OCI-LY7 (cell line): ENCODE measurements around the gene POLD3. TPM values are rescaled to one million over a fixed set of nuclear protein-coding genes. Genes with fewer than 3 reads are reported as not detected.

Source experiments
- BruUV-seq: library from RNA; stranded (reverse); fragments of 400-500 nt; replicated peaks from 2 replicates; lab custom pipeline; 2021; lab: Mats Ljungman, UMichigan
- CTCF ChIA-PET: fragments of 300-600 bp; sonication (Branson Sonifier 250); formaldehyde crosslinking; loops from one replicate; lab custom pipeline; 2022; ENCODE audit warnings: antibody characterized with exemption; ENCODE audit not compliant: unreplicated experiment; lab: Charles Lee
- POLR2A ChIA-PET: fragments of 300-600 bp; sonication (Branson Sonifier 250); formaldehyde crosslinking; loops from one replicate; lab custom pipeline; 2022; ENCODE audit warnings: antibody characterized with exemption; lab: Charles Lee
- DNase-seq: peaks from one replicate; pipeline ENCODE4 v3.0.0-alpha.2; 2015; ENCODE audit warnings: low spot score
- H2AFZ ChIP-seq: fragments of 200-600 bp; sonication (generic), shearing (Covaris generic); 2 replicates; pipeline ENCODE4 v1.6.1; 2014; ENCODE audit warnings: mild to moderate bottlenecking, antibody characterized with exemption, low read length, moderate library complexity
- H3K27ac ChIP-seq: fragments of 200-600 bp; sonication (generic); 2 replicates; pipeline ENCODE4 v1.5.1; 2014; ENCODE audit warnings: mixed run types, low read depth, mild to moderate bottlenecking, moderate library complexity, low read length, inconsistent platforms; ENCODE audit not compliant: poor library complexity, severe bottlenecking
- H3K36me3 ChIP-seq: fragments of 200-600 bp; sonication (generic); 2 replicates; pipeline ENCODE4 v1.6.1; 2014; ENCODE audit warnings: mild to moderate bottlenecking, antibody characterized with exemption, low read length, moderate library complexity, mixed read lengths; ENCODE audit not compliant: insufficient read depth
- H3K4me1 ChIP-seq: fragments of 200-600 bp; sonication (generic); 2 replicates; pipeline ENCODE4 v1.5.1; 2014; ENCODE audit warnings: mild to moderate bottlenecking, low read length; ENCODE audit not compliant: insufficient read depth, poor library complexity, severe bottlenecking
- H3K4me2 ChIP-seq: fragments of 200-600 bp; sonication (generic); 2 replicates; pipeline ENCODE4 v1.6.1; 2014; ENCODE audit warnings: mild to moderate bottlenecking, low read length
- H3K4me3 ChIP-seq: fragments of 200-600 bp; sonication (generic); 2 replicates; pipeline ENCODE4 v1.5.1; 2014; ENCODE audit warnings: mild to moderate bottlenecking, low read depth, low read length; ENCODE audit not compliant: poor library complexity, severe bottlenecking
- H3K79me2 ChIP-seq: fragments of 200-600 bp; sonication (generic); 2 replicates; pipeline ENCODE4 v1.6.1; 2016; ENCODE audit warnings: low read depth, mild to moderate bottlenecking, low read length, moderate library complexity, mixed read lengths; ENCODE audit not compliant: insufficient read depth
- H3K9me2 ChIP-seq: fragments of 200-600 bp; sonication (generic); 2 replicates; pipeline ENCODE4 v1.6.1; 2016; ENCODE audit warnings: mild to moderate bottlenecking, low read length, mixed read lengths; ENCODE audit not compliant: insufficient read depth
- H3K9me3 ChIP-seq: fragments of 200-600 bp; sonication (generic); 2 replicates; pipeline ENCODE4 v1.6.1; 2014; ENCODE audit warnings: mild to moderate bottlenecking, mixed run types, low read length, mixed read lengths
- H4K20me1 ChIP-seq: fragments of 200-600 bp; sonication (generic); 2 replicates; pipeline ENCODE4 v1.6.1; 2014; ENCODE audit warnings: mild to moderate bottlenecking, antibody characterized with exemption, low read length, moderate library complexity, mixed read lengths; ENCODE audit not compliant: insufficient read depth
- EZH2phosphoT487 ChIP-seq: fragments of 200-600 bp; sonication (generic); IDR thresholded peaks from 2 replicates; pipeline ENCODE4 v1.6.1; 2018; ENCODE audit warnings: low read depth, borderline replicate concordance, mild to moderate bottlenecking, mixed run types, antibody characterized with exemption, low read length, moderate library complexity, mixed read lengths
- intact Hi-C: fragments of 100-400 bp; cut with micrococcal nuclease; formaldehyde crosslinking; loops from one replicate; pipeline ENCODE4 v1.10.0; 2022; ENCODE audit not compliant: unreplicated experiment
- total RNA-seq, 2 experiments: library from RNA; depleted of rRNA in 1 of 2; stranded (reverse); fragments of >200 nt in 1 of 2; shearing (Covaris generic) in 1 of 2; gene quantifications; 2 replicates each; pipeline ENCODE4 v1.2.3, GENCODE V29; 2014 to 2022
- TF ChIP-seq, protein P1 (sequence below): fragments of 200-600 bp; sonication (generic); conservative IDR thresholded peaks from 2 replicates; pipeline ENCODE4 v1.5.1; 2014; ENCODE audit warnings: mild to moderate bottlenecking, antibody characterized with exemption, low read length, moderate library complexity, mixed read lengths

POLD3 gene
- total RNA-seq, 2 experiments from 2014 or later = 38.8 to 39.3 TPM

DNA sequence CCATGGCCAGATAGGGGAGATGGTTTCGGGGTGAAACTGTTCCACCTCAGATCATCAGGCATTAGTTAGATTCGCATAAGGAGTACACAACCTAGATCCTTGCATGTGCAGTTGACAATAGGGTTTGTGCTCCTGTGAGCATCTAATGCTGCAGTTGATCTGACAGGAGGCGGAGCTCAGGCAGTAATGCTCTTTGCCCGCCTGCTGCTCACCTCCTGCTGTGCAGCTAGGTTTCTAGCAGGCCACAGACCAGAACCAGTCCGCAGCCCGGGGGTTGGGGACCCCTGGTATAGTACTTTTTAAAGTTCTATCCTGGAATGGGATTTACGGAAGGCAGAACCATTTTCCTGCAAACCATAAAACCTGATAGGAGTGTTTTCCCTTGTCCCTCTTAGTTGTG lies 54.6 kb downstream of the POLD3 start:
- Histone ChIP-seq H2AFZ (no peak overlapping the region), H3K4me3 (no peak overlapping the region), H3K9me3 (no peaks in the 10 kb centered on the region), H3K79me2 (no peaks in the 10 kb centered on the region), H3K9me2 (no peaks in the 10 kb centered on the region), H3K4me2 (no peak overlapping the region), H4K20me1 (no peaks in the 10 kb centered on the region), H3K27ac (no peak overlapping the region), H3K4me1 (no peaks in the 10 kb centered on the region), H3K36me3 (peaks cover 70% of the 10 kb centered on the region)
- intact Hi-C loops = no loop called here
- TF ChIP-seq, protein P1, sequence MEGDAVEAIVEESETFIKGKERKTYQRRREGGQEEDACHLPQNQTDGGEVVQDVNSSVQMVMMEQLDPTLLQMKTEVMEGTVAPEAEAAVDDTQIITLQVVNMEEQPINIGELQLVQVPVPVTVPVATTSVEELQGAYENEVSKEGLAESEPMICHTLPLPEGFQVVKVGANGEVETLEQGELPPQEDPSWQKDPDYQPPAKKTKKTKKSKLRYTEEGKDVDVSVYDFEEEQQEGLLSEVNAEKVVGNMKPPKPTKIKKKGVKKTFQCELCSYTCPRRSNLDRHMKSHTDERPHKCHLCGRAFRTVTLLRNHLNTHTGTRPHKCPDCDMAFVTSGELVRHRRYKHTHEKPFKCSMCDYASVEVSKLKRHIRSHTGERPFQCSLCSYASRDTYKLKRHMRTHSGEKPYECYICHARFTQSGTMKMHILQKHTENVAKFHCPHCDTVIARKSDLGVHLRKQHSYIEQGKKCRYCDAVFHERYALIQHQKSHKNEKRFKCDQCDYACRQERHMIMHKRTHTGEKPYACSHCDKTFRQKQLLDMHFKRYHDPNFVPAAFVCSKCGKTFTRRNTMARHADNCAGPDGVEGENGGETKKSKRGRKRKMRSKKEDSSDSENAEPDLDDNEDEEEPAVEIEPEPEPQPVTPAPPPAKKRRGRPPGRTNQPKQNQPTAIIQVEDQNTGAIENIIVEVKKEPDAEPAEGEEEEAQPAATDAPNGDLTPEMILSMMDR = no peak
- TF ChIP-seq EZH2phosphoT487 = no peak
- CTCF ChIA-PET = no interaction called here
- no peak for DNase-seq
- POLR2A ChIA-PET = no interaction called here
- no TSS peak for BruUV-seq

DNA sequence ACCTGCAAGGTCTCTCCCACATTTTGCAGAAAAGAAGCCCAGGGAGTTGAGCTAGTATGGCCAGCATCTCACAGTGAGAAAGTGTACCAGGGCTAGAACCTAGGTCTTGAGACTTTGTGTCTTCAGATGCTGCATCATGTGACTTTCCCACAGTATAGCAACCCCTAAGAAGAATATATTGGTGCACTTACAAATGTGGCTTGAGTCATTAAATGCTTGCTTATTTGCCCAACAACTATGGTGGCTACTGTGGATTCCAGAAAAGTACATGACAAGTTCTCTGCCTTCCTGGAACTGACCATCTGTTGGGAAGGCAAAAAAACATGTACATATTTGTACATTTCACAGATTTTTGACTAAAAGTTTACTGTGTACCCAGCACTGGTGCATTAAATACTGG lies 55.0 kb downstream of the POLD3 start:
- H3K27ac ChIP-seq = no peak overlapping the region
- H3K9me2 ChIP-seq = no peaks in the 10 kb centered on the region
- no TSS peak for BruUV-seq
- no peaks in the 10 kb centered on the region for H3K79me2 ChIP-seq
- H3K4me3 ChIP-seq = no peak overlapping the region
- no peak for DNase-seq
- no peaks in the 10 kb centered on the region for H3K4me1 ChIP-seq
- ChIA-PET POLR2A (no interaction called here), CTCF (no interaction called here)
- H4K20me1 ChIP-seq = no peaks in the 10 kb centered on the region
- TF ChIP-seq, protein P1 = no peak
- no peak for TF ChIP-seq EZH2phosphoT487
- no peak overlapping the region for H3K4me2 ChIP-seq
- H3K9me3 ChIP-seq = no peaks in the 10 kb centered on the region
- intact Hi-C loops = no loop called here
- H3K36me3 ChIP-seq = peaks cover 68% of the 10 kb centered on the region
- no peak overlapping the region for H2AFZ ChIP-seq

DNA sequence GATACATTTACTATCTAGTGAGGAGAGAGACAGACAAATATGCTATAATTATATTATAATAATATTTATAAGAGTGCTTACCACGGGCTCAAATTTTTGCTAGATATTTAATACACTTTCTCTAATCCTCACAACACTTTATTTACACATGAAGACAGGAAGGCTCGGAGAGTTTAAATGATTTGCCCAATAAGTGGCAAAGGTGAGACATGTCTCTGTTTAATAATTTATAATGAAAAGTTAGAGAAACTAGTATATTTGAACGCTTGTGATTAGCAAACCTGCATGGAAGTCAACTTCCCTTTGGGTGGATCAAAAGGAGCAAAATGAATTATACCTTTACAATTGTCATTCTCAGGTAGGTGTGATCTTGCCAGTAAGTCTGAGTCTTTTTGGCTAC lies 55.4 kb downstream of the POLD3 start:
- H3K9me3 ChIP-seq = no peaks in the 10 kb centered on the region
- no peak overlapping the region for H3K27ac ChIP-seq
- H3K4me3 ChIP-seq = no peak overlapping the region
- no TSS peak for BruUV-seq
- H4K20me1 ChIP-seq = no peaks in the 10 kb centered on the region
- no peaks in the 10 kb centered on the region for H3K79me2 ChIP-seq
- intact Hi-C loops = no loop called here
- no peaks in the 10 kb centered on the region for H3K4me1 ChIP-seq
- no peaks in the 10 kb centered on the region for H3K9me2 ChIP-seq
- H2AFZ ChIP-seq = no peak overlapping the region
- CTCF ChIA-PET = no interaction called here
- POLR2A ChIA-PET = no interaction called here
- no peak for DNase-seq
- TF ChIP-seq EZH2phosphoT487 = no peak
- TF ChIP-seq, protein P1 = no peak
- H3K36me3 ChIP-seq = peaks cover 68% of the 10 kb centered on the region
- H3K4me2 ChIP-seq = no peak overlapping the region
